ENCODE results near the gene PGM2L1.

GRCh38 chr11:74338963-74339362, 59.3 kb downstream of the PGM2L1 start:
- no peak for TF ChIP-seq CTCF (IDR thresholded peaks at IDR 0.05)
- no peak for TF ChIP-seq EZH2 (IDR thresholded peaks at IDR 0.05)
- TF ChIP-seq EZH2phosphoT487 (IDR thresholded peaks at IDR 0.05) = no peak

All from neural progenitor cell (in vitro differentiated cells).